ENCODE results near the gene HNRNPC. TPM values are rescaled to one million over a fixed set of nuclear protein-coding genes. Genes with fewer than 3 reads are reported as not detected.
A peak's percentile ranks its signal among the peaks of the same experiment; 100 is the strongest.

HNRNPC gene
- total and polyA plus RNA-seq, 8 donors: 377 to 903 (median 765) TPM

GRCh38 chr14:21252149-21252548 is 17.1 kb downstream of the HNRNPC start:
- peaks cover 16 to 65% of the 10 kb centered on the region in 2 donors for H3K4me1 ChIP-seq
- no peak overlapping the region for H3K27ac ChIP-seq
- ATAC-seq (no peak), DNase-seq (no peak)
- no peak for TF ChIP-seq CTCF (IDR thresholded peaks at IDR 0.05)
- H3K27me3 ChIP-seq: no peaks in the 10 kb centered on the region
- no peak overlapping the region for H3K4me3 ChIP-seq
- no peaks in the 10 kb centered on the region for H3K9me3 ChIP-seq
- intact Hi-C loops (cut with DNase I): no loop called here
- peaks cover 0 to 92% of the 10 kb centered on the region in 2 donors for H3K36me3 ChIP-seq

- Histone ChIP-seq H3K36me3 (peaks cover 0 to 87% of the 10 kb centered on the region in 2 donors), H3K4me1 (peaks cover 11 to 65% of the 10 kb centered on the region in 2 donors), H3K9me3 (no peaks in the 10 kb centered on the region), H3K27me3 (no peaks in the 10 kb centered on the region), H3K27ac (no peak overlapping the region), H3K4me3 (no peak overlapping the region)
- TF ChIP-seq CTCF (IDR thresholded peaks at IDR 0.05): no peak
- DNase-seq (no peak), ATAC-seq (no peak)
- intact Hi-C loops (cut with DNase I): no loop called here
These were observed 18.0 kb downstream of the HNRNPC start for GRCh38 chr14:21251215-21251614.

- no peaks in the 10 kb centered on the region for H3K27me3 ChIP-seq
- peaks cover 9 to 66% of the 10 kb centered on the region in 2 donors for H3K4me1 ChIP-seq
- H3K4me3 ChIP-seq: no peak overlapping the region
- H3K27ac ChIP-seq: no peak overlapping the region
- DNase-seq (no peak), ATAC-seq (no peak)
- H3K36me3 ChIP-seq: peaks cover 0 to 88% of the 10 kb centered on the region in 2 donors
- intact Hi-C loops (cut with DNase I): no loop called here
- H3K9me3 ChIP-seq: no peaks in the 10 kb centered on the region
- TF ChIP-seq CTCF (IDR thresholded peaks at IDR 0.05): no peak
These were observed 20.4 kb downstream of the HNRNPC start for GRCh38 chr14:21248739-21249411.

- no peaks in the 10 kb centered on the region for H3K9me3 ChIP-seq
- intact Hi-C loops (cut with DNase I): no loop called here
- no peak overlapping the region for H3K4me3 ChIP-seq
- no peak overlapping the region for H3K27ac ChIP-seq
- ATAC-seq: no peak
- no peaks in the 10 kb centered on the region for H3K27me3 ChIP-seq
- peaks cover 9 to 67% of the 10 kb centered on the region in 2 donors for H3K4me1 ChIP-seq
- DNase-seq: no peak
- H3K36me3 ChIP-seq: peaks cover 0 to 88% of the 10 kb centered on the region in 2 donors
- TF ChIP-seq CTCF (IDR thresholded peaks at IDR 0.05): no peak
These were observed 20.9 kb downstream of the HNRNPC start for GRCh38 chr14:21248338-21248737.

GRCh38 chr14:21245813-21246212 is 23.4 kb downstream of the HNRNPC start:
- H3K36me3 ChIP-seq: peaks cover 0 to 79% of the 10 kb centered on the region in 2 donors
- H3K27me3 ChIP-seq: no peaks in the 10 kb centered on the region
- TF ChIP-seq CTCF (IDR thresholded peaks at IDR 0.05): no peak
- intact Hi-C loops (cut with DNase I): no loop called here
- no peak overlapping the region for H3K4me3 ChIP-seq
- DNase-seq (no peak), ATAC-seq (no peak)
- peak overlapping the region in 1 of 2 donors; percentile 55 for H3K27ac ChIP-seq
- H3K9me3 ChIP-seq: no peaks in the 10 kb centered on the region
- H3K4me1 ChIP-seq: peaks cover 16 to 91% of the 10 kb centered on the region in 2 donors
